Activated CD8-positive, alpha-beta T cell treated with anti-CD3 and anti-CD28 coated beads for 36 hours (primary cell): ENCODE measurements around the gene MT3. TPM values are rescaled to one million over a fixed set of nuclear protein-coding genes. Genes with fewer than 3 reads are reported as not detected.

Source experiments
- ATAC-seq: fragments of 200-7000 bp; cut with Tn5 transposase; one replicate; pipeline ENCODE4 v1.10.0; 2021; ENCODE audit warnings: mild to moderate bottlenecking, moderate library complexity
- CTCF ChIA-PET: fragments of 350-600 bp; sonication (Branson Sonifier 250); formaldehyde crosslinking; loops from one replicate; lab custom pipeline; 2021; ENCODE audit warnings: antibody characterized with exemption; lab: Charles Lee
- POLR2A ChIA-PET: fragments of 350-600 bp; sonication (Branson Sonifier 250); formaldehyde crosslinking; loops from one replicate; lab custom pipeline; 2021; ENCODE audit warnings: antibody characterized with exemption; lab: Charles Lee
- DNase-seq: peaks from one replicate; pipeline ENCODE4 v3.0.0-alpha.2; 2020
- H3K27ac Mint-ChIP-seq: one replicate; pipeline ENCODE4 v1.8.0; 2021; ENCODE audit warnings: mild to moderate bottlenecking, mixed read lengths
- H3K27me3 Mint-ChIP-seq: one replicate; pipeline ENCODE4 v1.8.0; 2021; ENCODE audit warnings: mixed read lengths
- H3K36me3 Mint-ChIP-seq: one replicate; pipeline ENCODE4 v1.8.0; 2021; ENCODE audit warnings: low read depth, mixed read lengths
- H3K4me1 Mint-ChIP-seq: one replicate; pipeline ENCODE4 v1.8.0; 2021; ENCODE audit warnings: low read depth, mixed read lengths
- H3K4me3 Mint-ChIP-seq: one replicate; pipeline ENCODE4 v1.8.0; 2021; ENCODE audit warnings: mild to moderate bottlenecking, moderate library complexity, mixed read lengths
- H3K9me3 Mint-ChIP-seq: one replicate; pipeline ENCODE4 v1.8.0; 2021; ENCODE audit warnings: mixed read lengths
- intact Hi-C: fragments of 100-400 bp; cut with micrococcal nuclease; formaldehyde crosslinking; loops from one replicate; pipeline ENCODE4 v1.10.0; 2022
- total RNA-seq, 2 experiments: library from RNA; stranded (reverse); gene quantifications; one replicate each; pipeline ENCODE4 v1.2.3, GENCODE V29; 2021
- TF ChIP-seq, protein P1 (sequence below): fragments of 200-600 bp; IDR thresholded peaks from one replicate; pipeline ENCODE4 v1.8.0; 2022; ENCODE audit warnings: antibody characterized with exemption, mild to moderate bottlenecking

MT3 gene
- total RNA-seq, 2 experiments from 2014 or later, result 30.7 to 33.6 TPM

DNA sequence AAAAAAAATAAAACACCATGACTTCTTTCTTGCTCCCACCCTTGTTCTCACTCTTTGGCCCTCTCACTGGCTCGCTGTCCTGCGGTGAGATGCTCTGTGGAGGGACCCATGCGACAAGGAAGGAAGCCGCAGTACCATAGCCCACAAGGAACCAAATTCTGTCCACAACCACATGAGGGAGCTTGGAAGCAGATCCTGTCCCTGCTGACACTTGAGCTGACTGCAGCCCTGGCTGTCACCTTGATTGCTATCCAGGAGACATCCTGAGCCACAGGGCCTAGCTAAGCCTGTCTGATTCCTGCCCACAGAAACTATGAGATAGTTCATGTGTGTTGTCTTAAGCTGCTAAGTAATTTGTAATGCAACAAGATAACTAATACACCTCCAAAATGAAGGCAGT lies 14.3 kb downstream of the MT3 start:
- CTCF ChIA-PET, result interaction anchor here (0.6 to 6.3 kb wide), 5 partner anchors 12 to 98 kb away, joined by 3 to 47 read pairs (median 3); partner anchors contain the start of gene MT1X
- no peak for ATAC-seq

DNA sequence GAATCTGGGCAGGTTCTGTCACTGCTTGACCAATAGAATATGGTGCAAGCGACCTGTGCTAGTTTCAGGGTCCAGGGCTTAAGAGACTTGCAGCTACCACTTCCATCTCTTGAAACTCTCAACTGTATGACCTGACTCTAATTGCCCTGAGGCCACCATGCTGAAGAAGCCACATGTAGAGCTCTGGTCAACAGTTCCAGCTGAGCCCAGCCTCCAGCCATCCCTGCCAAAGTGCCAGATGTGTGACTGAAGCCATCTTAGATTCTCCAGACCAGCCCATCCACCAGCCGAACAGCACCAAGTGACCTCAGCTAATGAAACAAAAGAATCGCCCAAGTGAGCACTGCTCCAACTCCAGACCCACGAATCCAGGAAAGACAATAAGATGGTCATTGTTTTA lies 15.6 kb downstream of the MT3 start:
- DNase-seq, result no peak
- ChIA-PET POLR2A (interaction anchor here (0.8 kb wide), 1 partner anchor 78 kb away, joined by 4 read pairs; the partner anchor contains the start of gene MT1X), CTCF (interaction anchor here (0.8 to 6.3 kb wide), 5 partner anchors 28 to 184 kb away, joined by 3 to 47 read pairs (median 4); no protein-coding TSS in a partner anchor)
- H3K27ac Mint-ChIP-seq, result no peak overlapping the region
- H3K9me3 Mint-ChIP-seq, result no peaks in the 10 kb centered on the region
- peaks cover 32% of the 10 kb centered on the region for H3K4me1 Mint-ChIP-seq
- no peak overlapping the region for H3K4me3 Mint-ChIP-seq
- peaks cover 6% of the 10 kb centered on the region for H3K27me3 Mint-ChIP-seq
- H3K36me3 Mint-ChIP-seq, result peaks cover 2% of the 10 kb centered on the region
- intact Hi-C loops, result no loop called here
- TF ChIP-seq, protein P1, sequence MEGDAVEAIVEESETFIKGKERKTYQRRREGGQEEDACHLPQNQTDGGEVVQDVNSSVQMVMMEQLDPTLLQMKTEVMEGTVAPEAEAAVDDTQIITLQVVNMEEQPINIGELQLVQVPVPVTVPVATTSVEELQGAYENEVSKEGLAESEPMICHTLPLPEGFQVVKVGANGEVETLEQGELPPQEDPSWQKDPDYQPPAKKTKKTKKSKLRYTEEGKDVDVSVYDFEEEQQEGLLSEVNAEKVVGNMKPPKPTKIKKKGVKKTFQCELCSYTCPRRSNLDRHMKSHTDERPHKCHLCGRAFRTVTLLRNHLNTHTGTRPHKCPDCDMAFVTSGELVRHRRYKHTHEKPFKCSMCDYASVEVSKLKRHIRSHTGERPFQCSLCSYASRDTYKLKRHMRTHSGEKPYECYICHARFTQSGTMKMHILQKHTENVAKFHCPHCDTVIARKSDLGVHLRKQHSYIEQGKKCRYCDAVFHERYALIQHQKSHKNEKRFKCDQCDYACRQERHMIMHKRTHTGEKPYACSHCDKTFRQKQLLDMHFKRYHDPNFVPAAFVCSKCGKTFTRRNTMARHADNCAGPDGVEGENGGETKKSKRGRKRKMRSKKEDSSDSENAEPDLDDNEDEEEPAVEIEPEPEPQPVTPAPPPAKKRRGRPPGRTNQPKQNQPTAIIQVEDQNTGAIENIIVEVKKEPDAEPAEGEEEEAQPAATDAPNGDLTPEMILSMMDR, result no peak
- no peak for ATAC-seq

More for the DNA sequence above, 14.3 kb downstream of the MT3 start:
- TF ChIP-seq, protein P1, result peak; percentile 12
- POLR2A ChIA-PET, result interaction anchor here (1.2 kb wide), 1 partner anchor 26 kb away, joined by 3 read pairs; no protein-coding TSS in a partner anchor
- Mint-ChIP-seq H3K9me3 (no peaks in the 10 kb centered on the region), H3K27me3 (peaks cover 6% of the 10 kb centered on the region), H3K4me3 (no peak overlapping the region), H3K27ac (no peak overlapping the region), H3K4me1 (peaks cover 24% of the 10 kb centered on the region), H3K36me3 (no peaks in the 10 kb centered on the region)
- intact Hi-C loops, result no loop called here
- DNase-seq, result no peak

DNA sequence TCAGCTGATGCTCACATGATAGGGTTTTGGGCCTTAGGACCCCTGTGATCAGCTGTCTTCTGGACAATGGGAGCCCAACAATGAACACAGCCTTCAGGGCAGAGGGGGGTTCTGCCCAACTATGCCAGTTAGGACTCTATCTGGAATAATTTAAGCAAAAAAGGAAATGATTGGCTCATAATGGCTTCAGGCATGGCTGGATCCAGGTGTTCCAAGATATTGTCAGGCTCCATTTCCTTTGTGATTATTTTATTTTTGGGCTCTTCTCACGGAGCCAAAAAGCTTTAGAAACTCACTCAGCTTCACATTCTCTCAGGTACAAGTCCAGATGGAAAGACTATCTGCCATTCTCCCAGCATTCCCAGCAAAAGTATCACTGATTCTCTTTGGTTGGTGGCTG lies 16.1 kb downstream of the MT3 start:
- H3K9me3 Mint-ChIP-seq, result no peaks in the 10 kb centered on the region
- DNase-seq (no peak), ATAC-seq (no peak)
- CTCF ChIA-PET, result interaction anchor here (0.8 to 6.3 kb wide), 7 partner anchors 18 to 184 kb away, joined by 3 to 47 read pairs (median 4); no protein-coding TSS in a partner anchor
- peaks cover 2% of the 10 kb centered on the region for H3K36me3 Mint-ChIP-seq
- POLR2A ChIA-PET, result interaction anchor here (0.8 to 1.4 kb wide), 3 partner anchors 9 to 79 kb away, joined by 3 to 4 read pairs (median 4); partner anchors contain the start of gene MT1X
- H3K27ac Mint-ChIP-seq, result no peak overlapping the region
- H3K4me3 Mint-ChIP-seq, result no peak overlapping the region
- H3K4me1 Mint-ChIP-seq, result peaks cover 36% of the 10 kb centered on the region
- H3K27me3 Mint-ChIP-seq, result peaks cover 3% of the 10 kb centered on the region
- intact Hi-C loops, result no loop called here
- TF ChIP-seq, protein P1, result no peak

DNA sequence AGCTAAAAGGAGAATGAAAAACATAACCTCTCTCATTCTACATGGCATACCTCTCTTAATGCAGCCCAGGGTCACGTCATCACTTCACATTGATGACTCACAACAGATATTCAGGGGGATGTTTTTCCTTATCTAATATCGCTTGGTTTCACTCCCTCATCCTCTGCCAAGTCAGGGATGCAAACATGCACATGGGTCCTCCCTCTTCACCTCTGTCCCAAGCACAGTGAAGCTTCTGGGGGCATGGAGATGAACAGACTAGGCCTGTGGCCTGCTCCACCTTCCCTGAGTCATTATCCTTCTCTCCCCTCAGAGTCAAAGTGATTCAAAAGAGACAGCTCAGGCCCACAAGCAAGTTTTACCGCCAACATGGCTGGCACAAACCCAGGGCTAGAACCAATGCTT lies 16.7 kb downstream of the MT3 start:
- ATAC-seq, result no peak
- Mint-ChIP-seq H3K36me3 (peaks cover 2% of the 10 kb centered on the region), H3K4me1 (peaks cover 41% of the 10 kb centered on the region), H3K27me3 (peaks cover under 1% of the 10 kb centered on the region), H3K4me3 (no peak overlapping the region), H3K27ac (peak overlapping the region; percentile 13), H3K9me3 (no peaks in the 10 kb centered on the region)
- CTCF ChIA-PET, result interaction anchor here (1.0 to 6.3 kb wide), 6 partner anchors 18 to 95 kb away, joined by 3 to 47 read pairs (median 4); no protein-coding TSS in a partner anchor
- peak; percentile 42 for DNase-seq
- POLR2A ChIA-PET, result interaction anchor here (0.7 to 1.4 kb wide), 3 partner anchors 9 to 78 kb away, joined by 3 to 4 read pairs (median 3); no protein-coding TSS in a partner anchor
- intact Hi-C loops, result no loop called here
- TF ChIP-seq, protein P1, result no peak

DNA sequence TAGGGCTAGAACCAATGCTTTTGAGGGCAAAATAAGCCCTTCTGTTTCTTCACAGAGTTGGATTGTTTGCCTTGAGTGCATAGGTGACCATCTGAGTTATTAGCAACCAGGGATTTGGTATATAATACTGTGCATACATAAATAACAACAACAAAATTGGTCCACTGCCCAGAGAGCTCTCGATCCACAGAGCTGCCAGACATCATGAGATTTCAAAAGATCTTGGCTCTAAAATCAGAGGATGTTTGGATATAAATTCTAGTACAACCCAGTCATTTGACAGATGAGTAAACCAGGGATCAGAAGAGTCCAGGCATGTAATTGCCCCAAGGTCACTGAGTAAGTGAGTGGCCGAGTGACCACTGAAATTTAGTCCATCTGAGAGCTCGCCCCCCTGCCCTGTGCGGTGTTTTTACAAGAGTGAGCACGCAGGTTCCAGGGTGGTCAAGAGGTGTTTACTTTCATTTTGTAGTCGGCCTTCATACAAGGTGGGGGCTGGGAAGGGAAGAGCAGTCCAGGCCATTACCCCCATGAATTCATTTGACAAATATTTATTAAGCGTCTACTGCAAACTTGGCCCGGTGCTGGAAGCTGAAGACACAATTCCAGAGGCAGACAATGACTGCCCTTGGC lies 17.3 kb downstream of the MT3 start:
- intact Hi-C loops, result no loop called here
- Mint-ChIP-seq H3K4me3 (no peak overlapping the region), H3K27ac (peak overlapping the region; percentile 88), H3K36me3 (peaks cover 2% of the 10 kb centered on the region), H3K27me3 (no peaks in the 10 kb centered on the region), H3K9me3 (no peaks in the 10 kb centered on the region), H3K4me1 (peaks cover 46% of the 10 kb centered on the region)
- ATAC-seq, result no peak
- no peak for DNase-seq
- ChIA-PET CTCF (interaction anchor here (0.9 to 6.3 kb wide), 6 partner anchors 17 to 96 kb away, joined by 3 to 47 read pairs (median 4); no protein-coding TSS in a partner anchor), POLR2A (interaction anchor here (0.7 to 1.9 kb wide), 6 partner anchors 8 to 78 kb away, joined by 3 to 10 read pairs (median 3); partner anchors contain the start of genes MT1H and MT1X)
- TF ChIP-seq, protein P1, result no peak
